HL-60 (cell line): ENCODE measurements around the gene AGPAT3.

ENCODE experiments used
- DNase-seq, 2 experiments: peaks; one replicate each; pipeline ENCODE4 v3.0.0-alpha.2; 2010 to 2020; ENCODE audit warnings: low read depth in 1 of 2, low spot score in 1 of 2
- H3K27ac ChIP-seq: fragments of 250-450 bp; sonication (Bioruptor Pico); replicated peaks from 2 replicates; pipeline ENCODE4 v1.5.1; 2020; ENCODE audit warnings: mild to moderate bottlenecking, moderate library complexity
- H3K27me3 ChIP-seq: fragments of 250-450 bp; sonication (Bioruptor Pico); 2 replicates; pipeline ENCODE4 v1.5.1; 2021; ENCODE audit warnings: mild to moderate bottlenecking, moderate library complexity; ENCODE audit not compliant: insufficient read depth, poor library complexity, severe bottlenecking
- H3K4me3 ChIP-seq: replicated peaks from 2 replicates; pipeline ENCODE4 v1.5.1; 2011; ENCODE audit warnings: mild to moderate bottlenecking, control low read depth, low read length; ENCODE audit not compliant: insufficient read depth
- GABPA ChIP-seq: IDR thresholded peaks from 2 replicates; pipeline ENCODE4 v1.6.1; 2012; ENCODE audit warnings: low read depth
- POLR2AphosphoS5 ChIP-seq: IDR thresholded peaks from 2 replicates; pipeline ENCODE4 v1.6.1; 2012; ENCODE audit warnings: low read depth
- SPI1 ChIP-seq: IDR thresholded peaks from 2 replicates; pipeline ENCODE4 v1.6.1; 2012; ENCODE audit warnings: low read depth, mild to moderate bottlenecking, borderline replicate concordance
- TF ChIP-seq, protein P1 (sequence below): IDR thresholded peaks from 2 replicates; pipeline ENCODE4 v1.6.1; 2012; ENCODE audit warnings: low read depth; ENCODE audit not compliant: insufficient replicate concordance
- TF ChIP-seq, protein P2 (sequence below): IDR thresholded peaks from one replicate; pipeline ENCODE4 v1.5.1; 2011; ENCODE audit warnings: low read length, control low read depth, inconsistent platforms; ENCODE audit not compliant: insufficient read depth

The AGPAT3 gene

DNA sequence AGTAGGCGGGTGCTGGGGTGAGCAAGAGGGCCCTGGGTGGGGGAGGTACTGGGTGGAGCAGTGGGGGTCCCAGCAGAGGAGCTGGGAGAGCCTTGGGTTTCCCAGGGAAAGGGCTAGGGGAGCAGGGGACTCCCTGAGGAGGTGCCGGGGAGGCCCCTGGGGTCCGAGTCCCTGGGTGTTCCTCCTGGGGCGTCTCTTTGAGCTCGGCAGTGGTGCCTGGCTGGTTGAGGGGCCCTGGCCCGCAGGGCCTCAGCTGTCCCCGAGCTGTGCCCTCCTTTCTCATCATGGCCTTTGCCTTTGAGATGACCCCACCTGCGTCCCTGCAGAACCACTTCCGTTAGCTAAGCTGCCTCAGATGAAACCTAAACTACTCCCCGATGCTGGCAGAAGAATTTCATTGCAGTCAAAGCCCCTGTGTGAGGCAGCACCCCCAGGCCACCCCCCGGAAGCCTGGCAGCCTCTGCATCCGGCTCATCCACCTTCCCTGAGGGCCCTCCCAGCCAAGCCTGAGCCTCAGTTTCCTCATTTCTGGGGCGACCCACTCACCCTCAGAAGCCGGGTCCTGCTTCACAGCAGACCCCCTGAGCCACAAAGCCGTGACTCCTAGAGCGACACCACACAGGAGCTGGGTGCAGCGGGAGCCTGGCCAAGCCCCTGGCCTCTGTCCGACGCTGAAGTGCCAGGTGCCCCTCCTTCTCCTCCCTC, 103.5 kb downstream of the AGPAT3 start:
- Histone ChIP-seq H3K27ac (no peak overlapping the region), H3K27me3 (no peaks in the 10 kb centered on the region), H3K4me3 (no peak overlapping the region)
- TF ChIP-seq POLR2AphosphoS5 (no peak), GABPA (no peak), SPI1 (no peak)
- TF ChIP-seq, protein P1, sequence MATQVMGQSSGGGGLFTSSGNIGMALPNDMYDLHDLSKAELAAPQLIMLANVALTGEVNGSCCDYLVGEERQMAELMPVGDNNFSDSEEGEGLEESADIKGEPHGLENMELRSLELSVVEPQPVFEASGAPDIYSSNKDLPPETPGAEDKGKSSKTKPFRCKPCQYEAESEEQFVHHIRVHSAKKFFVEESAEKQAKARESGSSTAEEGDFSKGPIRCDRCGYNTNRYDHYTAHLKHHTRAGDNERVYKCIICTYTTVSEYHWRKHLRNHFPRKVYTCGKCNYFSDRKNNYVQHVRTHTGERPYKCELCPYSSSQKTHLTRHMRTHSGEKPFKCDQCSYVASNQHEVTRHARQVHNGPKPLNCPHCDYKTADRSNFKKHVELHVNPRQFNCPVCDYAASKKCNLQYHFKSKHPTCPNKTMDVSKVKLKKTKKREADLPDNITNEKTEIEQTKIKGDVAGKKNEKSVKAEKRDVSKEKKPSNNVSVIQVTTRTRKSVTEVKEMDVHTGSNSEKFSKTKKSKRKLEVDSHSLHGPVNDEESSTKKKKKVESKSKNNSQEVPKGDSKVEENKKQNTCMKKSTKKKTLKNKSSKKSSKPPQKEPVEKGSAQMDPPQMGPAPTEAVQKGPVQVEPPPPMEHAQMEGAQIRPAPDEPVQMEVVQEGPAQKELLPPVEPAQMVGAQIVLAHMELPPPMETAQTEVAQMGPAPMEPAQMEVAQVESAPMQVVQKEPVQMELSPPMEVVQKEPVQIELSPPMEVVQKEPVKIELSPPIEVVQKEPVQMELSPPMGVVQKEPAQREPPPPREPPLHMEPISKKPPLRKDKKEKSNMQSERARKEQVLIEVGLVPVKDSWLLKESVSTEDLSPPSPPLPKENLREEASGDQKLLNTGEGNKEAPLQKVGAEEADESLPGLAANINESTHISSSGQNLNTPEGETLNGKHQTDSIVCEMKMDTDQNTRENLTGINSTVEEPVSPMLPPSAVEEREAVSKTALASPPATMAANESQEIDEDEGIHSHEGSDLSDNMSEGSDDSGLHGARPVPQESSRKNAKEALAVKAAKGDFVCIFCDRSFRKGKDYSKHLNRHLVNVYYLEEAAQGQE, result no peak
- TF ChIP-seq, protein P2, sequence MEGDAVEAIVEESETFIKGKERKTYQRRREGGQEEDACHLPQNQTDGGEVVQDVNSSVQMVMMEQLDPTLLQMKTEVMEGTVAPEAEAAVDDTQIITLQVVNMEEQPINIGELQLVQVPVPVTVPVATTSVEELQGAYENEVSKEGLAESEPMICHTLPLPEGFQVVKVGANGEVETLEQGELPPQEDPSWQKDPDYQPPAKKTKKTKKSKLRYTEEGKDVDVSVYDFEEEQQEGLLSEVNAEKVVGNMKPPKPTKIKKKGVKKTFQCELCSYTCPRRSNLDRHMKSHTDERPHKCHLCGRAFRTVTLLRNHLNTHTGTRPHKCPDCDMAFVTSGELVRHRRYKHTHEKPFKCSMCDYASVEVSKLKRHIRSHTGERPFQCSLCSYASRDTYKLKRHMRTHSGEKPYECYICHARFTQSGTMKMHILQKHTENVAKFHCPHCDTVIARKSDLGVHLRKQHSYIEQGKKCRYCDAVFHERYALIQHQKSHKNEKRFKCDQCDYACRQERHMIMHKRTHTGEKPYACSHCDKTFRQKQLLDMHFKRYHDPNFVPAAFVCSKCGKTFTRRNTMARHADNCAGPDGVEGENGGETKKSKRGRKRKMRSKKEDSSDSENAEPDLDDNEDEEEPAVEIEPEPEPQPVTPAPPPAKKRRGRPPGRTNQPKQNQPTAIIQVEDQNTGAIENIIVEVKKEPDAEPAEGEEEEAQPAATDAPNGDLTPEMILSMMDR, result no peak
- DNase-seq, result no peak

- Histone ChIP-seq H3K27me3 (no peaks in the 10 kb centered on the region), H3K4me3 (no peak overlapping the region), H3K27ac (no peak overlapping the region)
- DNase-seq, result no peak
- no peak for TF ChIP-seq POLR2AphosphoS5
- TF ChIP-seq, protein P1, result no peak
- no peak for TF ChIP-seq GABPA
- TF ChIP-seq SPI1, result no peak
- TF ChIP-seq, protein P2, result no peak
These were observed 104.1 kb downstream of the AGPAT3 start for GRCh38 chr21:43969115-43969444.

- DNase-seq, result no peak
- Histone ChIP-seq H3K27ac (no peak overlapping the region), H3K27me3 (no peaks in the 10 kb centered on the region), H3K4me3 (no peak overlapping the region)
- TF ChIP-seq, protein P2, result no peak
- TF ChIP-seq POLR2AphosphoS5 (no peak), SPI1 (no peak)
These were observed 105.5 kb downstream of the AGPAT3 start for GRCh38 chr21:43970551-43970950.
